HG02642 (cell line): ENCODE measurements around the gene TMEM41A.
"Not testable (repeated sequence)": the region's sequence is repeated elsewhere in the genome, so short reads cannot be mapped to it uniquely, and the experiment has no call there.

Experiments used
- ATAC-seq: cut with Tn5 transposase; IDR thresholded peaks from one replicate; pipeline ENCODE4 v1.9.1; 2021; ENCODE audit warnings: mild to moderate bottlenecking; ENCODE audit not compliant: unreplicated experiment, poor library complexity

The TMEM41A gene

GRCh38 chr3:185490241-185490640, 8.6 kb downstream of the TMEM41A start:
- no peak for ATAC-seq

GRCh38 chr3:185489462-185489861, 9.4 kb downstream of the TMEM41A start:
- ATAC-seq: no peak

- ATAC-seq: no peak
Observed at GRCh38 chr3:185488465-185488864, 10.4 kb downstream of the TMEM41A start.

- ATAC-seq: no peak
Observed at GRCh38 chr3:185486394-185486793, 12.4 kb downstream of the TMEM41A start.

GRCh38 chr3:185484296-185484695, 14.5 kb downstream of the TMEM41A start:
- no peak for ATAC-seq

GRCh38 chr3:185479373-185479945, 19.4 kb downstream of the TMEM41A start:
- ATAC-seq: no peak

- ATAC-seq: no peak
Observed at GRCh38 chr3:185477316-185477715, 21.5 kb downstream of the TMEM41A start.

GRCh38 chr3:185474922-185475321, 23.9 kb downstream of the TMEM41A start:
- not testable (repeated sequence) for ATAC-seq

GRCh38 chr3:185473290-185473815, 25.5 kb downstream of the TMEM41A start:
- ATAC-seq: no peak

- no peak for ATAC-seq
Observed at GRCh38 chr3:185470323-185470722, 28.5 kb downstream of the TMEM41A start.

GRCh38 chr3:185469542-185469941, 29.3 kb downstream of the TMEM41A start:
- ATAC-seq: no peak

GRCh38 chr3:185466123-185466522, 32.7 kb downstream of the TMEM41A start:
- ATAC-seq: not testable (repeated sequence)

GRCh38 chr3:185465471-185465870, 33.4 kb downstream of the TMEM41A start:
- no peak for ATAC-seq

GRCh38 chr3:185460719-185461350, 38.0 kb downstream of the TMEM41A start:
- ATAC-seq: no peak

- no peak for ATAC-seq
Observed at GRCh38 chr3:185460309-185460708, 38.5 kb downstream of the TMEM41A start.

GRCh38 chr3:185457376-185457775, 41.5 kb downstream of the TMEM41A start:
- ATAC-seq: no peak

- ATAC-seq: not testable (repeated sequence)
Observed at GRCh38 chr3:185451432-185451831, 47.4 kb downstream of the TMEM41A start.

- no peak for ATAC-seq
Observed at GRCh38 chr3:185448107-185448506, 50.7 kb downstream of the TMEM41A start.

- no peak for ATAC-seq
Observed at GRCh38 chr3:185444329-185444728, 54.5 kb downstream of the TMEM41A start.

GRCh38 chr3:185442031-185442430, 56.8 kb downstream of the TMEM41A start:
- ATAC-seq: no peak

- ATAC-seq: no peak
Observed at GRCh38 chr3:185439745-185440466, 58.9 kb downstream of the TMEM41A start.
